Measurements from ENCODE around the gene CAT. TPM values are rescaled to one million over a fixed set of nuclear protein-coding genes. Genes with fewer than 3 reads are reported as not detected.

CAT gene
- total RNA-seq, 4 donors from 2014 or later = 232 to 609 (median 451) TPM

GRCh38 chr11:34501500-34501899 is 62.8 kb downstream of the CAT start:
- no peak overlapping the region for H3K4me3 ChIP-seq (replicated peaks in 1 of 3)
- peak; percentile 82 to 84 for DNase-seq
- TF ChIP-seq POLR2A (IDR thresholded peaks at IDR 0.05) = no peak
- no peak for TF ChIP-seq CTCF (IDR thresholded peaks at IDR 0.05)
- no peaks in the 10 kb centered on the region for H3K27me3 ChIP-seq
- peak overlapping the region; percentile 90 to 97 (median 91) for H3K27ac ChIP-seq
- WGBS, 2 donors = 17 to 22% methylated on average over 4 of the region's 4 CpGs
- peaks cover 20 to 24% of the 10 kb centered on the region in 2 donors for H3K4me1 ChIP-seq
- H3K9me3 ChIP-seq = no peaks in the 10 kb centered on the region
- intact Hi-C loops (cut with DNase I) = no loop called here
- no peaks in the 10 kb centered on the region for H3K36me3 ChIP-seq

- peak overlapping the region; percentile 90 to 97 (median 91) for H3K27ac ChIP-seq
These were observed 63.2 kb downstream of the CAT start for GRCh38 chr11:34501949-34502348.

DNA sequence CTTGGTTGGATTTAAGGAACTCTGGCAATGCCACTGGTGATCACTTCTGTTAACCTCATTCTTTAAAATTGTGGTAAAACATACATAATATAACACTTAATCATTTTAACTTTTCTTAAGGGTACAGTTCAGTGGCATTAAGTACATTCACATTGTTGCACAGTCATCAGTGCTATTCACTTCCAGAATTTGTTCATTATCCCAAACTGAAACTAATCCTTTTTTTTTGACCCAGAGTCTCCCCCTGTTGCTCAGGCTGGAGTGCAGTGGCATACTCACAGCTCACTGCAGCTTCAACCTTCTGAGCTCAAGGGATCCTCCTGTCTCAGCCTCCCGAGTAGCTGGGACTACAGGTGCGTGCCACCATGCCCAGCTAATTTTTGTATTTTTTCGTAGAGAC is 64.2 kb downstream of the CAT start:
- H3K4me1 ChIP-seq = peaks cover 18 to 24% of the 10 kb centered on the region in 2 donors
- no peak for DNase-seq
- peak overlapping the region in 2 of 3 donors; percentile 90 to 91 for H3K27ac ChIP-seq
- intact Hi-C loops (cut with DNase I) = no loop called here
- no peak overlapping the region for H3K4me3 ChIP-seq (replicated peaks in 1 of 3)
- no peaks in the 10 kb centered on the region for H3K36me3 ChIP-seq
- no peaks in the 10 kb centered on the region for H3K9me3 ChIP-seq
- WGBS, 2 donors = 96 to 100% methylated on average over 3 of the region's 3 CpGs
- no peak for TF ChIP-seq POLR2A (IDR thresholded peaks at IDR 0.05)
- no peak for TF ChIP-seq CTCF (IDR thresholded peaks at IDR 0.05)
- no peaks in the 10 kb centered on the region for H3K27me3 ChIP-seq

More at GRCh38 chr11:34501949-34502348, 63.2 kb downstream of the CAT start:
- Histone ChIP-seq H3K4me1 (peaks cover 19 to 20% of the 10 kb centered on the region in 2 donors), H3K4me3 (replicated peaks in 1 of 3) (no peak overlapping the region), H3K27me3 (no peaks in the 10 kb centered on the region), H3K36me3 (no peaks in the 10 kb centered on the region), H3K9me3 (no peaks in the 10 kb centered on the region)
- TF ChIP-seq POLR2A (IDR thresholded peaks at IDR 0.05) = no peak
- no peak for TF ChIP-seq CTCF (IDR thresholded peaks at IDR 0.05)
- 5% methylated on average over 2 of the region's 2 CpGs for WGBS, 2 donors
- DNase-seq = peak; percentile 57 to 62
- intact Hi-C loops (cut with DNase I) = no loop called here

DNA sequence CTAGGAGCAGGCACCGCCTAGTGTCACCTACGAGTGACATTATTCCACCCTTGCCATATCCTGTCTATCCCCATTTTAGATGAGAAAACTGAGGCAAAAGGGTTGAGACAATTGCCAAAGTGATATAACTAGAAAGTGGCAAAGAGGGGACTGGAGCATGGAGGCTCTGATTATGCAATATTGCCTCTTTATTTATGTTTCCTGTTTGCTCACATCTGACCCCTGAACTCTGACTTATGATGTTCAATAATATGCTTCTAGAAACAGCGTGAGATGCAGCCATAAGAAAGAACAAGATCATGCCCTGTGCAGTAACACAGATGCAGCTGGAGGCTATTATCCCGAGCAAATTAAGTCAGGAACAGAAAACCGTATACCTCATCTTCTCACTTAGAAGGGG is 67.1 kb downstream of the CAT start:
- Histone ChIP-seq H3K9me3 (no peaks in the 10 kb centered on the region), H3K4me3 (replicated peaks in 1 of 3) (no peak overlapping the region), H3K27ac (no peak overlapping the region), H3K27me3 (no peaks in the 10 kb centered on the region), H3K4me1 (peaks cover 18 to 22% of the 10 kb centered on the region in 2 donors), H3K36me3 (no peaks in the 10 kb centered on the region)
- WGBS, 2 donors = 84 to 85% methylated on average over 5 of the region's 5 CpGs
- TF ChIP-seq POLR2A (IDR thresholded peaks at IDR 0.05) (no peak), CTCF (IDR thresholded peaks at IDR 0.05) (no peak)
- intact Hi-C loops (cut with DNase I) = no loop called here
- no peak for DNase-seq

DNA sequence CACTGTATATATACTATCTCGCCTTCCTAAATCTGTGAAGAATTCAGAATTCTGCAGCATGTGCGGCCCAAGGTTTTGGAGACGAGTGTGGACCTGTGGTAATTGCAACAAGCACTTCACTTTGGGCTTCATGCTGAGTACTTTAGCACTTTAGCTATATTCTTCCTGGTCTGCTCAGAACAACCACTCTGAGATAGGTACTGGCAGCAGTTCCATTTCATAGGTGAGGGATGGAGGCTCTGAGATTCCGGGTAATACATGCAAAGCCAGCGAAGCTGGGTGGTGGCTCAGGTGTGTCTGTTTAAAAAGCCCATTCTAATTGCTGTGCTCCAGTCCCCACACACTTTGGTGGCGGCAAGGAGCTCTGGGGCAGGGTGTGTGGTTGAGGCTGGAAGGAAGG is 68.4 kb downstream of the CAT start:
- Histone ChIP-seq H3K27me3 (no peaks in the 10 kb centered on the region), H3K9me3 (no peaks in the 10 kb centered on the region), H3K27ac (no peak overlapping the region), H3K4me3 (replicated peaks in 1 of 3) (no peak overlapping the region), H3K4me1 (peaks cover 6 to 10% of the 10 kb centered on the region in 2 donors), H3K36me3 (no peaks in the 10 kb centered on the region)
- DNase-seq = peak in 1 of 2 donors; percentile 22
- TF ChIP-seq CTCF (IDR thresholded peaks at IDR 0.05) = no peak
- no peak for TF ChIP-seq POLR2A (IDR thresholded peaks at IDR 0.05)
- 77 to 78% methylated on average over 6 of the region's 6 CpGs for WGBS, 2 donors
- intact Hi-C loops (cut with DNase I) = no loop called here

All from thyroid gland (tissue), 4 donors.